SK-N-SH treated with all-trans-retinoic acid at 6 μM for 48 hours (cell line): Measurements from ENCODE around the gene PGPEP1.

Source experiments
- ATAC-seq: fragments of 200-7000 bp; cut with Tn5 transposase; 3 replicates; pipeline ENCODE4 v1.9.1; 2020; ENCODE audit warnings: mild to moderate bottlenecking, moderate library complexity
- ARNTL ChIP-seq: fragments of 450-650 bp; formaldehyde crosslinking; IDR thresholded peaks from 2 replicates; pipeline ENCODE4 v1.5.0; 2020; ENCODE audit warnings: low read depth, mild to moderate bottlenecking, moderate library complexity, borderline replicate concordance
- BACH2 ChIP-seq: fragments of 250-450 bp; sonication (Bioruptor Pico); IDR thresholded peaks from 2 replicates; pipeline ENCODE4 v1.9.0; 2021; ENCODE audit warnings: mild to moderate bottlenecking, borderline replicate concordance
- CSDC2 ChIP-seq: fragments of 250-450 bp; sonication (Bioruptor Pico); IDR thresholded peaks from 2 replicates; pipeline ENCODE4 v1.5.0; 2020; ENCODE audit warnings: mild to moderate bottlenecking, moderate library complexity
- ESRRG ChIP-seq: fragments of 250-450 bp; sonication (Bioruptor Pico); IDR thresholded peaks from 2 replicates; pipeline ENCODE4 v1.6.1; 2021; ENCODE audit warnings: mild to moderate bottlenecking
- GLIS3 ChIP-seq: fragments of 250-450 bp; sonication (Bioruptor Pico); IDR thresholded peaks from 2 replicates; pipeline ENCODE4 v1.5.0; 2020; ENCODE audit warnings: mild to moderate bottlenecking, moderate library complexity
- ISL1 ChIP-seq: fragments of 250-450 bp; sonication (Bioruptor Pico); IDR thresholded peaks from 2 replicates; pipeline ENCODE4 v2.1.2; 2022; ENCODE audit warnings: mild to moderate bottlenecking, moderate library complexity
- OSR1 ChIP-seq: fragments of 250-450 bp; sonication (Bioruptor Pico); IDR thresholded peaks from 2 replicates; pipeline ENCODE4 v1.8.0; 2022; ENCODE audit warnings: moderate library complexity, mild to moderate bottlenecking, inconsistent platforms
- PPARA ChIP-seq: fragments of 250-450 bp; sonication (Bioruptor Pico); IDR thresholded peaks from 2 replicates; pipeline ENCODE4 v1.5.0; 2020; ENCODE audit warnings: mild to moderate bottlenecking, borderline replicate concordance
- TCF4 ChIP-seq: fragments of 250-450 bp; sonication (Bioruptor Pico); IDR thresholded peaks from 2 replicates; pipeline ENCODE4 v1.8.0; 2021; ENCODE audit warnings: mild to moderate bottlenecking, moderate library complexity, borderline replicate concordance
- TOX ChIP-seq: fragments of 250-450 bp; sonication (Bioruptor Pico); IDR thresholded peaks from 2 replicates; pipeline ENCODE4 v1.8.0; 2021; ENCODE audit warnings: mild to moderate bottlenecking, moderate library complexity, borderline replicate concordance
- ZC3H10 ChIP-seq: fragments of 250-450 bp; sonication (Bioruptor Pico); IDR thresholded peaks from 2 replicates; pipeline ENCODE4 v1.5.1; 2021; ENCODE audit warnings: mild to moderate bottlenecking, moderate library complexity
- ZFP30 ChIP-seq: fragments of 450-650 bp; formaldehyde crosslinking; IDR thresholded peaks from 2 replicates; pipeline ENCODE4 v1.5.0; 2022; ENCODE audit warnings: mild to moderate bottlenecking, moderate library complexity
- ZNF565 ChIP-seq: fragments of 450-650 bp; formaldehyde crosslinking; conservative IDR thresholded peaks from 2 replicates; pipeline ENCODE4 v1.5.0; 2020; ENCODE audit warnings: low read depth, mild to moderate bottlenecking, moderate library complexity
- ZNF70 ChIP-seq: fragments of 450-650 bp; formaldehyde crosslinking; IDR thresholded peaks from 2 replicates; pipeline ENCODE4 v1.5.0; 2020; ENCODE audit warnings: mild to moderate bottlenecking, moderate library complexity
- TF ChIP-seq, protein P1 (sequence below): fragments of 250-450 bp; sonication (Bioruptor Pico); IDR thresholded peaks from 2 replicates; pipeline ENCODE4 v1.5.1; 2020; ENCODE audit warnings: low read depth, mild to moderate bottlenecking, moderate library complexity
- TF ChIP-seq, protein P2 (sequence below): fragments of 250-450 bp; sonication (Bioruptor Pico); IDR thresholded peaks from 2 replicates; pipeline ENCODE4 v1.5.1; 2021; ENCODE audit warnings: mild to moderate bottlenecking, moderate library complexity
- TF ChIP-seq, protein P3 (sequence below): fragments of 250-450 bp; sonication (Bioruptor Pico); IDR thresholded peaks from 2 replicates; pipeline ENCODE4 v1.5.0; 2020; ENCODE audit warnings: mild to moderate bottlenecking, moderate library complexity
- TF ChIP-seq, protein P4 (sequence below): fragments of 250-450 bp; sonication (Bioruptor Pico); IDR thresholded peaks from 2 replicates; pipeline ENCODE4 v1.8.0; 2021; ENCODE audit warnings: low read depth, mild to moderate bottlenecking, moderate library complexity, borderline replicate concordance

Gene PGPEP1

DNA sequence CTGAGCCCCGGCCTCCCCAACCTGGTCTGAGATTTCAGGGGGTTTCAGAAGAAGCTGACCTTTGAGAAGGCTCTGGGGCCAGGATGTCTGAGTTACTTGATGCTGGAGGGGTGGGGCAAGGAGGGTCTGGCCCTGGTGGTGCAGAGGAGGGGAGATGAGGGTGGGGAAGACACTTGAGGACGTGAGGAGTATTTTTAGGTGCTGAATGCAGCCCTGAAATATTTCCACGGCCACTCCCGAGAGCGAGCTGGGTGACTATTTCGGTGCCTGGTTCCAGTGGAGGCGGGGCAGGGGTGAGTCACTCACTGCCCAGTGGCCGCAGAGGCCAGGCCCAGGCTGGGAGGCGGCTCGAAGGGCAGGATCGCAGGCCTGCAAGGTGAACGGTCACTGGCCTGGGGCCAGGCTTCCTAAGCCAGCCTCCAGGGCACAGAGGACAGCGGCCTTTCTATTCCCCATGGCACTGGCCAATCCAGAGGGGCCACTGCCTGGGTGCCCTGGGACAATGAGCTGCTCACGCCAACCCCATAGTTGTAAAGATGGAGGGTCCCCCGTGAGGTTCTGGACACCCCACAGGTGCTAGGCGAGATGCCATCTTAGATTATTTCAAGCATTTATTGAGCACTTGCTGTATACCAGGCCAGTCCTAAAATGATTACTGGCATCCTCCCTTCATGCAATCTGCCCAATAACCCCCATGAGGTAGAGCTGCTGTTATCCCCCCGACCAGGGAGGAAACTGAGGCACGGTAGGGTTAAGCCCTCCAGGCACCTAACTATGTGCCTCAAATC, 39.3 kb upstream of the PGPEP1 start:
- TF ChIP-seq ISL1 (CRISPR knock-in tag) (no peak), TCF4 (no peak), CSDC2 (CRISPR knock-in tag) (no peak), ZNF565 (CRISPR knock-in tag) (no peak), PPARA (no peak), ESRRG (CRISPR knock-in tag) (no peak)
- peak; percentile 43 for ATAC-seq

DNA sequence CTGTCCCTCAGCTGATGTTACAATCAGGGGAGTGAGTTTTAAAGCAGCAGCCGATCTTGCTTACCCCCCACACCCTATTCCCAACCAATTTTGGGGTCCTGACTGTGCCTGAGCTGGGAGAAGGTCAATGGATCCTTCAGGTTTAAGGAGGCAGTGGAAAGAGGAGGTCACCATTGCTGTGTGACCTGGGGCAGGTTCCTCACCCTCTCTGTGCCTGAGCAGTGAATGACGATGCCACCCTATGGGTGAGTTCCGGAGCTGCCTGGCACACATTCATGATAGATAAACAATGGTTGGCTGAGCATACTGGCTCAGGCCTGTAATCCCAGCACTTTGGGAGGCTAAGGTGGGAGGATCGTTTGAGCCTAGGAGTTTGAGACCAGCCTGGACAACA, 38.7 kb upstream of the PGPEP1 start:
- TF ChIP-seq GLIS3 (CRISPR knock-in tag) (no peak), ZC3H10 (CRISPR knock-in tag) (no peak), ISL1 (CRISPR knock-in tag) (no peak), TOX (CRISPR knock-in tag) (no peak), ZNF565 (CRISPR knock-in tag) (no peak), TCF4 (no peak), OSR1 (CRISPR knock-in tag) (no peak), PPARA (no peak), ZNF70 (CRISPR knock-in tag) (no peak), BACH2 (CRISPR knock-in tag) (no peak), ESRRG (CRISPR knock-in tag) (no peak), ARNTL (CRISPR knock-in tag) (no peak), ZFP30 (CRISPR knock-in tag) (no peak)
- TF ChIP-seq, protein P1, sequence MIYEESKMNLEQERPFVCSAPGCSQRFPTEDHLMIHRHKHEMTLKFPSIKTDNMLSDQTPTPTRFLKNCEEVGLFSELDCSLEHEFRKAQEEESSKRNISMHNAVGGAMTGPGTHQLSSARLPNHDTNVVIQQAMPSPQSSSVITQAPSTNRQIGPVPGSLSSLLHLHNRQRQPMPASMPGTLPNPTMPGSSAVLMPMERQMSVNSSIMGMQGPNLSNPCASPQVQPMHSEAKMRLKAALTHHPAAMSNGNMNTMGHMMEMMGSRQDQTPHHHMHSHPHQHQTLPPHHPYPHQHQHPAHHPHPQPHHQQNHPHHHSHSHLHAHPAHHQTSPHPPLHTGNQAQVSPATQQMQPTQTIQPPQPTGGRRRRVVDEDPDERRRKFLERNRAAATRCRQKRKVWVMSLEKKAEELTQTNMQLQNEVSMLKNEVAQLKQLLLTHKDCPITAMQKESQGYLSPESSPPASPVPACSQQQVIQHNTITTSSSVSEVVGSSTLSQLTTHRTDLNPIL (CRISPR knock-in tag) = no peak
- TF ChIP-seq, protein P2, sequence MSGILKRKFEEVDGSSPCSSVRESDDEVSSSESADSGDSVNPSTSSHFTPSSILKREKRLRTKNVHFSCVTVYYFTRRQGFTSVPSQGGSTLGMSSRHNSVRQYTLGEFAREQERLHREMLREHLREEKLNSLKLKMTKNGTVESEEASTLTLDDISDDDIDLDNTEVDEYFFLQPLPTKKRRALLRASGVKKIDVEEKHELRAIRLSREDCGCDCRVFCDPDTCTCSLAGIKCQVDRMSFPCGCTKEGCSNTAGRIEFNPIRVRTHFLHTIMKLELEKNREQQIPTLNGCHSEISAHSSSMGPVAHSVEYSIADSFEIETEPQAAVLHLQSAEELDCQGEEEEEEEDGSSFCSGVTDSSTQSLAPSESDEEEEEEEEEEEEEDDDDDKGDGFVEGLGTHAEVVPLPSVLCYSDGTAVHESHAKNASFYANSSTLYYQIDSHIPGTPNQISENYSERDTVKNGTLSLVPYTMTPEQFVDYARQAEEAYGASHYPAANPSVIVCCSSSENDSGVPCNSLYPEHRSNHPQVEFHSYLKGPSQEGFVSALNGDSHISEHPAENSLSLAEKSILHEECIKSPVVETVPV (CRISPR knock-in tag) = no peak
- TF ChIP-seq, protein P3, sequence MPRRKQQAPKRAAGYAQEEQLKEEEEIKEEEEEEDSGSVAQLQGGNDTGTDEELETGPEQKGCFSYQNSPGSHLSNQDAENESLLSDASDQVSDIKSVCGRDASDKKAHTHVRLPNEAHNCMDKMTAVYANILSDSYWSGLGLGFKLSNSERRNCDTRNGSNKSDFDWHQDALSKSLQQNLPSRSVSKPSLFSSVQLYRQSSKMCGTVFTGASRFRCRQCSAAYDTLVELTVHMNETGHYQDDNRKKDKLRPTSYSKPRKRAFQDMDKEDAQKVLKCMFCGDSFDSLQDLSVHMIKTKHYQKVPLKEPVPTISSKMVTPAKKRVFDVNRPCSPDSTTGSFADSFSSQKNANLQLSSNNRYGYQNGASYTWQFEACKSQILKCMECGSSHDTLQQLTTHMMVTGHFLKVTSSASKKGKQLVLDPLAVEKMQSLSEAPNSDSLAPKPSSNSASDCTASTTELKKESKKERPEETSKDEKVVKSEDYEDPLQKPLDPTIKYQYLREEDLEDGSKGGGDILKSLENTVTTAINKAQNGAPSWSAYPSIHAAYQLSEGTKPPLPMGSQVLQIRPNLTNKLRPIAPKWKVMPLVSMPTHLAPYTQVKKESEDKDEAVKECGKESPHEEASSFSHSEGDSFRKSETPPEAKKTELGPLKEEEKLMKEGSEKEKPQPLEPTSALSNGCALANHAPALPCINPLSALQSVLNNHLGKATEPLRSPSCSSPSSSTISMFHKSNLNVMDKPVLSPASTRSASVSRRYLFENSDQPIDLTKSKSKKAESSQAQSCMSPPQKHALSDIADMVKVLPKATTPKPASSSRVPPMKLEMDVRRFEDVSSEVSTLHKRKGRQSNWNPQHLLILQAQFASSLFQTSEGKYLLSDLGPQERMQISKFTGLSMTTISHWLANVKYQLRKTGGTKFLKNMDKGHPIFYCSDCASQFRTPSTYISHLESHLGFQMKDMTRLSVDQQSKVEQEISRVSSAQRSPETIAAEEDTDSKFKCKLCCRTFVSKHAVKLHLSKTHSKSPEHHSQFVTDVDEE = no peak
- TF ChIP-seq, protein P4, sequence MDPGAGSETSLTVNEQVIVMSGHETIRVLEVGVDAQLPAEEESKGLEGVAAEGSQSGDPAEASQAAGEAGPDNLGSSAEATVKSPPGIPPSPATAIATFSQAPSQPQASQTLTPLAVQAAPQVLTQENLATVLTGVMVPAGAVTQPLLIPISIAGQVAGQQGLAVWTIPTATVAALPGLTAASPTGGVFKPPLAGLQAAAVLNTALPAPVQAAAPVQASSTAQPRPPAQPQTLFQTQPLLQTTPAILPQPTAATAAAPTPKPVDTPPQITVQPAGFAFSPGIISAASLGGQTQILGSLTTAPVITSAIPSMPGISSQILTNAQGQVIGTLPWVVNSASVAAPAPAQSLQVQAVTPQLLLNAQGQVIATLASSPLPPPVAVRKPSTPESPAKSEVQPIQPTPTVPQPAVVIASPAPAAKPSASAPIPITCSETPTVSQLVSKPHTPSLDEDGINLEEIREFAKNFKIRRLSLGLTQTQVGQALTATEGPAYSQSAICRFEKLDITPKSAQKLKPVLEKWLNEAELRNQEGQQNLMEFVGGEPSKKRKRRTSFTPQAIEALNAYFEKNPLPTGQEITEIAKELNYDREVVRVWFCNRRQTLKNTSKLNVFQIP (CRISPR knock-in tag) = no peak
- ATAC-seq = no peak

DNA sequence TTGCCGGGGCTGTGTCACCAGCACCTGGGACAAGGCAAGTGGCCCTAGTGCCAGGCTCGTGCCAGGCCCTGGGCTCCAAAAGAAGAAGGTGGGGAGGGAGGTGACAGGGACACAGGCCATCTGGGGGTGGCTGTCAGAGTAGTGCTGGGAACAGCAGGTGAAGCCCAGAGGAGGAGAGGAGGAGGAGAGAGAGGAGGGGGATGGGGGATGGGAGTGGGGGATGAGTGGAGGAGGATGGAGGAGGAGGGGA, 36.3 kb upstream of the PGPEP1 start:
- ATAC-seq = peak; percentile 4; the same call in 2 of the 3 replicates
- TF ChIP-seq, protein P3 = no peak
- TF ChIP-seq, protein P4 (CRISPR knock-in tag) = no peak
- TF ChIP-seq ISL1 (CRISPR knock-in tag) (no peak), PPARA (no peak), ZC3H10 (CRISPR knock-in tag) (no peak), OSR1 (CRISPR knock-in tag) (no peak), ESRRG (CRISPR knock-in tag) (no peak), TCF4 (no peak)
